Fibroblast of skin of abdomen (primary cell): ENCODE results near the gene CR1L.
A peak's percentile ranks its signal among the peaks of the same experiment; 100 is the strongest.
"Not testable (repeated sequence)": the region's sequence is repeated elsewhere in the genome, so short reads cannot be mapped to it uniquely, and the experiment has no call there.

Source experiments
- DNase-seq: peaks from one replicate; pipeline ENCODE4 v3.0.0-alpha.2; 2013

Gene CR1L

GRCh38 chr1:207747627-207748492 lies 102.9 kb downstream of the CR1L start:
- no peak for DNase-seq

GRCh38 chr1:207748737-207749528 lies 104.0 kb downstream of the CR1L start:
- DNase-seq, result no peak

- no peak for DNase-seq
These were observed 105.8 kb downstream of the CR1L start for GRCh38 chr1:207750631-207751305.

- DNase-seq, result not testable (repeated sequence)
These were observed 106.5 kb downstream of the CR1L start for GRCh38 chr1:207751463-207751789.

- DNase-seq, result peak; percentile 89
These were observed 107.0 kb downstream of the CR1L start, which contains the start of gene CD46 for GRCh38 chr1:207751790-207752455. TSS of gene CD46 (plus strand) at chr1:207752054. CDS start at chr1:207752213, 159 bp downstream.

- no peak for DNase-seq
These were observed 107.6 kb downstream of the CR1L start for GRCh38 chr1:207752456-207752998.

- DNase-seq, result no peak
These were observed 108.7 kb downstream of the CR1L start for GRCh38 chr1:207753611-207754010.

- no peak for DNase-seq
These were observed 109.1 kb downstream of the CR1L start for GRCh38 chr1:207754011-207754410.

- DNase-seq, result no peak
These were observed 110.2 kb downstream of the CR1L start for GRCh38 chr1:207754974-207755700.

- DNase-seq, result no peak
These were observed 111.1 kb downstream of the CR1L start for GRCh38 chr1:207755846-207756693.

GRCh38 chr1:207762622-207763021 lies 117.7 kb downstream of the CR1L start:
- no peak for DNase-seq

- no peak for DNase-seq
These were observed 118.2 kb downstream of the CR1L start for GRCh38 chr1:207763091-207763490.

GRCh38 chr1:207763972-207764371 lies 119.0 kb downstream of the CR1L start:
- no peak for DNase-seq

GRCh38 chr1:207766569-207766968 lies 121.6 kb downstream of the CR1L start:
- DNase-seq, result no peak

- not testable (repeated sequence) for DNase-seq
These were observed 125.6 kb downstream of the CR1L start for GRCh38 chr1:207770514-207770913.
